GM21447 (cell line): ENCODE results near the gene PTCH1.

ENCODE experiments used
- ATAC-seq: cut with Tn5 transposase; IDR thresholded peaks from one replicate; pipeline ENCODE4 v1.9.1; 2021; ENCODE audit not compliant: unreplicated experiment

The PTCH1 gene

DNA sequence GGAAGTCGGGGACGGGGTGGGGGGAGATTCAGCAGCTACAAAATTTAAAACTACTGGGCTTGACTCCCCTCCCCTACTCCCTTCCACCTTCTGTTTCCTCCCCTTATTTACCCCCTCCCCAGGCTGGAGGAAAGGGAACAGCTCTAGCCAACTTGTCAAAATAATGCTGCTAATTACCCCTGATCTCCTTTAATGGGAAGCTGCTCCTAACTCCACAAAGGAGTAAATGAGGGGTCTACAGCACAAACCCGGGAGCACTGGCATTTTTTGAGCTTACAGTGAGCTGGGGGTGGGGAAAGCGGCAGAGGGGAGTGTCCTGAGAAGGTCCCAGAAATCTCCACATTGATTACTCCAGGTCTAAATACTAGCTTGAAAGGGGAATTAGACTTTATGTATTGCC lies 3.1 kb downstream of the PTCH1 start:
- no peak for ATAC-seq

DNA sequence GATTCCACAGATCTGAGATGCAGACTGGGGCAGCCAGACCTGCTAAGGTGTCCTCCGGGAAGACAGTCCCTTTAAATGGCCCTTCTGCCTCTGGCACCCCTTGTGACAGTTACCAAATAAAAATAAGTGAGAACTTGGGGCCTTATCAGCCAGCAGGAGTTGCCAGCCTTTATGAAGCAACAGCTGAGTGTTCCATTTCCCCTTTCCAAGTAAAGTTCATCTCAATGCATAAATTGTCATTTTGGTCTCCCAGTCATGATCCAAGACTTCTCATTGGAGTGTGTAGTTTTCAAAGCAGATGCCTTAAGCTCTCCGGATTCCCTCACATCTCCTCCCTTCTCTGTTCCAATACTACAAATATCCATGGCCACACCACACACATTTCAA lies 4.1 kb downstream of the PTCH1 start:
- ATAC-seq: no peak

DNA sequence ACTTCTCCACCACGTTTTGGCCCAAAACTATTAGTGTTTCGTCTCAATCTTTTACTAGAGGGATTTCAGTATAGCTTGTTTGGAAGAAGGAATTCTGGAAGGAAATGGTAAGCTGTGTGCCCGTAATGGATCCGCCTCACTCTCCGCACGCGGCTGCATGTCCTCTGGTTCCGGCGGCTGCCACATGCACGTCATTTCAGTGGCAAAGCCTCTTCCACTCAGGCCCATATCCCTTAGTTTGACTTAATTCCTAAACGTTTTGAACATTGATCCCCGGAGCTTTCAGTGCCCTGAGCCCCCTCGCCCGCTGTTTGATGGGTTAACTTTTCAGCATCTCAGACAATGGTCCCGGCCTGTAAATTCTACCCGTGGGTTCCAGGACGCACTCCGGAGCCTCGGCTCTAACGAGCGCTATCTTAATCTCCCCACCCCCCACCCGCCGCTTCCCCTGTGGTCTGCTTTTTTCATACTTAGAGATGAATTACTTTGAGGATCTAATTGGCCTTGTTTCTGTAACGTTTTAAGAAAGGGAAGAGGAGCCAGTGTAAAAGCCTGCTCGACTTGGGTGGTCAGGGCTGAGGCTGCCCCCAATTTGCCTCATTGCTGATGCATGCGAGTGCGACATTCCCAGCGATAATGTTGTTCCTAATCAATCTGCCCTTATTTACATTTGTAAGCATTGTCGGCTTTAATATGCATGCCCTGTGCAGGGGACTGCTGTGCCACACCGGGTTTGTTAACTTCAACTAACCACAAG lies 4.6 kb downstream of the PTCH1 start:
- ATAC-seq: no peak

DNA sequence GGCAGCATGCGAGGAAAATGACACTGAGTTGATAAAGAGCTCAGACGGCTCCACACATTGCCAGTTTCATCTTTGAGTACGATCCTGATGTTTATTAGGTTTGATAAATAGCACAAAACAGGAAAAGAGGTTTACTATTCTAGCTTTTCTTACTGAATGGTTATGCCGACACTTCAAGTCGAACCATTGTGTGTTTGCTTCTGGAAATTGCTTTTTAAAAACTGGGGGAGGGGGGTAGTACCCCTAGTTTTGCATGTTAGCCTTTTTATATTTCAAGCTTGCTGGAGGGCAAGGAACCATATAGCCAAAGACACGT lies 5.2 kb downstream of the PTCH1 start:
- no peak for ATAC-seq

DNA sequence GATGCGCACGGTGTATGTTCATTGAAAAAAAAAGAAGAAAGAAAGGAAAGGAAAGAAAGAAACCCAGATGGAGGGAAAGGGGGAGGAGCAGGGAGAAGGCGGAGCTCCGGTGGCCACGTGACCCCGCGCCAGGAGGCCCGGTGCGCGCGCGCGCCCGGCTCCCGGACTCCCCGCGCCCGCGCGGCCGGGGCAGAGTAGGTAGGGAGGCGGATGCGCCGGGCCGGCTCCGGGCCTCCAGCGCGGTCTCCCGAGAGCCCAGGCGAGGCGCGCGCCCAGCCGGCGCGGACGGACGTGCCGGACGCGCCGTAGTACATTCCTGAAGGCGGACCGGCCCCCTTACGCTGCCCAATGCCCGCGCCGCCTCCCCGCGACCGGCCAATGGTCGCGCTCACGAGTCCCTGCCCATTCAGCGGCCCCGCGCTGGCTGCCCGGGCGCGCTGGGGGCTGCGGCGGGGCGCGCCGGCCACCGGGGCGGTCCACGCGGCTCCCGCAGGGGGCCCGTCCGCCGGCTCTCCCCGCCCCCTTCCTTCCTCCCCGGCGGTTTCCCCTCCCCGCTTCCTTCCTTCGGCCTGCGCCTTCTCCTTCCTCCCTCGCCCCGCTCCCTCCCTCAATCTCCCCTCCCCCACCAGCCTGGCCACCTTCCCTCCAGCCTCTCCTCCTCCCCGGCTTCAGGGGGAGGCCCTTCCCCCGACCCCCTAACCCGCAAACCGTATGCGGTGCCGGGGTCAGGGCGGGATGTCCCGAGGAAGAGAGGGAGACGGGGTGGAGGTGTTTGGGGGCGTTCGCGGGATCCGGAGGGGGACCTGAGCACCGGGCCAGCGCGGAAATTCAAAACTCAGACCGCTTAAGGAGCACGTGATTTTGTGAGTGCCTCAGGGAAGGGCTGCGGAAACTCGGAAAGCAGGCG lies 5.8 kb downstream of the PTCH1 start:
- ATAC-seq: peak; percentile 36

DNA sequence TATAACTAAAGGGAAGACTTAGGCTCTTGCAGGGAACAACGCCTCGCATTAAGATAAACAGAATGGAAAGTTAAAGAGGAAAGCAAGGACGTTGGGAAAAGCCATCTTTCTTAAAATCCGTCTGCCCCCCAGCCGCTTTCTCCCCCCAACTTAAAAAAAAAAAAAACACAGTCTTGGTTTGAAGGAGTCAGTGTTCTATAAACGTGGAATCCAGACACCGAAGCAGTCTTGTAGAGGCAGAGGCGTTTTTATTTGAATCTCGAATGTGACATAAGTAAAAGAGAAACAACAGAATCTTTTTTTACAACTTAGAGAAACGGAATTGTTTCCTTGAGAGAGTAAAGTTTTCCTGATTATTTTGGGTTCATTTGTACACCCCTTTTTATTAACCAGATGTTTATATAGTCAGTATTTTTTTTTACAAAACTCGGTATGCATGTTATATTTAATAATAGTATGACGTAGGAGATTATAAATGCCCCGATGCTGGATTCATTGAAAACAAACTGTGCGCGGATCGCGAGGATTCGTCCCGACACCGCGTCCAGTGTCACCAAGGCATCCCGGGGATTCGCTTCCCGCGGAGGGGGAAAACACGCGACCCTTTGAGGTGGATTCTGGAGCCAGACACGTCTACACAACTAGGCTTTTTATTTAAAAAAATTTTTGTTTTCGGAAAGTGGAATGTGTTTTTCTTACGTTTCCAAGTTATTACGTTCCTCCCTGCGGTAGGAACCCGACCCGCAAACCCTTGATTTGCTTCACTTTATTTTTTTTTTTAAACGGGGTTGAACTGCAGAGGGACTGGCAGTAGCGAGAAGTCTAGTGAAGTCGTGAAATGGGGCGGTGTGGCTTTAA lies 6.7 kb downstream of the PTCH1 start:
- ATAC-seq: no peak

DNA sequence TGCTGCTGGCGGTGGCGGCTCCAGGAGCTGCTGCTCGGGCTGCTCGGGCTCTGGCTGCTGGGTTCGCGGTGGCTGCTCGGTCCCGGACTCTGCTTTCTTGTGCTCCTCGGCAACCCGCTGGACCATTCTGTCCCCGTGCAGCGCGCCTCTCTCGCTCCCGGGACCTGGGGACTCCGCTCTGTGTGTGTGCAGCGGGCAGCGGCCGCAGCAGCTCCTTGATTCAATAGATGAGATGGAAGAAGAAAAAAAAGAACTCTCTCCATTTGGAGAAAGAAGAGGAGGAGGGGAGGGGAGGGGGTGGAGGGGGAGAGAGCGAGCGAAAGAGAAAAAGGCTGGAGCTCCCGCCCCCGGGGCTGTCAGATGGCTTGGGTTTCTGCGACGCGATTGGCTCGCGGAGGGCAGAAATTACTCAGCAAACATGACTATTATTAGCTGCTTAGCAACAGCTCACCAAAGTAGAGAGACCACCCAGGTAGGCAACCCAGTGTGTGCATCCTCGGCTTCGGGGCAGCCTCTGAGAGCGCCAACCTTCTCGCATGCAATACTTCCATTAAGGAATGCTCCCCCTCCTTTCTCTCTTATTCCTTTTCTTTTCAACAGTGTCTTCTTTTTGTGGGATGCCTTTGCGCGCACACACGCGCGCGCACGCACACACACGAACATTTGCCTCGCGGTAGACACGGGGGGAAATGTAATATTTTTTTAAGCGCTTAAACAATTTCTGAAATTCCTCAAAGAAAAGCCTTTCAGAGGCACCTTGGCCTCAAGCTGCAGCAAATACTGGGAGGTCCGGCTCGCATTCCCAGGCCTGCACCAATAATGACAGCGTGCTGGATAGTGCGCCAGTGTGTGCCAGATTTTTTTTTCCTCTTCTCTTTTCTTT lies 7.6 kb downstream of the PTCH1 start:
- ATAC-seq: peak; percentile 38

DNA sequence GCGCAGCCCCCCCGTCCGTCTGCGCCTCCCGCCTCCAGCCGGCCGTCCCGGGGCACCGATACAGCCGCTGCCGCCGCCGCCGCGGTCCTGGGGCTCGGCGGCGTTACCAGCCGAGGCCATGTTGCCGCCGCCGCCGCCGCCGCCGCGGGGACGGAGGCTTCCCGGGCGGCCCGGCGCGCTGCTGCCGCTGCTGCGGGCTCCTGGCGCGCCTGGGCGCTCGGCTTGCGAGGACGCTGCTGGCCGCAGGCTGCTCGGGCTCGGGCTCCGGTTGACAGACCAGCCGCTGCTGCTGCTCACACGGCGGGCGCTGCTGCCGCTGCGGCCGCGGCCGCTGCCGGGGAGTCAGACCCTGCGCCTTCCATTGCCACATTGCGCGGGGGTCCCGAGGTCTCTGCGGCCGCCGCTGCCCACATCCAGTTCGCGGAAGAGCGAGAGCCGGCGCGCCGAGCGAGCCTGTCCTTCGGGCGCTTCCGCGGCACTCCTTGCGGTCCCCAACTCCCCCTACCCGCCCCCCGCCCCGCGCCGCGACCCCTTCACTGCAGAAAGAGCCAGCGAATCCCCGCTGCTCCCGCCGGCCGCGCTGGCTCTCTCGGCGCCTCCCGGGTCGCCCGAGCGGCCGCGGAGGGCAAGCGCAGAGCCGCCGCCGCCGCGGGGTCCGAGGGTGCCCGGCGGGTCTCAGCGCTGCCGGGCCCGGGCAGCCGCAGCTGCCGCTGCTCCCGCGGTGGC lies 8.4 kb downstream of the PTCH1 start:
- no peak for ATAC-seq

DNA sequence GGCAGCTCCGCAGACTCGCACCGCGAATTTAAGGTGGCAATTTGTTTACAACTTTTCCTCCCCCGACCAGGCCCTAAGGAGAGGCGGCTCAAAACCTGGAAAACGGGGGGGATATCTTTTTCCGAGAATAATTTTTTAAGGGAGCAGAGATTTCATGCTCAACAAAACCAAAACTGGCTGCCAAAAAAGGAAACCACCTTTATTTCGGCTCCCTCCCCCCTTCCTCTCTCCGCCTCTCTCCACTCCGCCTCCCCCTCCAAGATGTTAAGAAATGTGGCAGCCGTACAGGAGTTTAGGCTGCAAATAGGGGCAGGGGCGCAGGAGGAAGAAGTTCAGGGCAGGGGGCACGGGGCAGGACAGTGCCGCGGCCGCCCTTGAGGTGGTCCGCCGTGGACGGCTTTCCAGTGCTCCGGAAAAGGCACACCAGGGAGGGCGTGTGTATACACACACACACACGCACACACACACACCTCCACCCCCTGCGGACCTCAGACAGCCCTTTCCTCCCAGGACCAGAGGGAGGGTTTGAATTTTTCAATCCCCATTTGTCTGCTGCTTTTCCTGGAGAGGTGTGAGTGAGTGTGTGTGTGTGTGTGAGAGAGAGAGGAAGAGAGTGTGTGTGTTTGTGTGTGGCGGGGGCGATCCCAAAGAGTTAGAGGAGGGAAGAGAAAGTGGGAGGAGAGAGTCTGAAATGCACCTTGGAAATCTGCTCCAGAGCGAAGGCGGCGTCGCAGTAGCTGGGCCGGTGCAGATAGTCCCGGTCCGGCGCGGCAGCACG lies 9.1 kb downstream of the PTCH1 start:
- no peak for ATAC-seq

DNA sequence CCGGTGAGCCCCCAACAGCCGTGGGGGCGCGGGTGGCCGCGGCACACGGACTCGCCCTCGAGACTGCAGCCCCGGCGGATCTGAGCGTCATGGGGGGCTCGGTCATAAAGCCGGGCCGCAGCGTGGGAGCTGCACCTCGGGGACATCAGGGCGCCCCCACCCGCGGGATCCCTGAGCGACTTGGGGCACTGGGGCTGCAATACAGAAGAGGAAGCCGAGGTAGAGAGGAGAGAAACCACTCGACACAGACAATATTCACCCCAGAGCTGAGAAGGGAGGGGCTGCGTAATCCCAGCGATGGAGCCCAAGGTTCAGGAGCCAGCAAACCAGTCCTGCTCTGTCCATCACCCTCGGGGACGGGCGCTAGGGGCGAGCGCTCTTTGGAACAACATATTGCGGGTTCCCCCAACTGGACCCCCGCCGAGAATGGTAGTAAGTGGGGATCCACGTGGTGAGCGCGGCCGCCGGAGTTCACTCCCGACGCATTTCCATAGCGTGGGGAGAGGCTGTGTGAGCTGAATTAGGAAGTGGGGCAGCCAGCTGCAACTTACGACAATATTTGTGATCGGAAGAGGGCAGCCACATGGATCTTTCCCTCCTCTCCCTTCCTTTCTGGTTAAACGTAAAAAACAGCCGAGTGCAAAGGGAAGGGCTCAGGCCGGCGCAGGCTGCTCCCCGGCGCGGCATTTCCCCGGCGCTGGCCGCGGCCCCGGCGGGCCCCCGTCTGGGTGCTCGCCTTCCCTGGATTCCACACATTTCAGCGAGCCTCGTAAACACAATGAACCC lies 9.9 kb downstream of the PTCH1 start:
- peak; percentile 2 for ATAC-seq

DNA sequence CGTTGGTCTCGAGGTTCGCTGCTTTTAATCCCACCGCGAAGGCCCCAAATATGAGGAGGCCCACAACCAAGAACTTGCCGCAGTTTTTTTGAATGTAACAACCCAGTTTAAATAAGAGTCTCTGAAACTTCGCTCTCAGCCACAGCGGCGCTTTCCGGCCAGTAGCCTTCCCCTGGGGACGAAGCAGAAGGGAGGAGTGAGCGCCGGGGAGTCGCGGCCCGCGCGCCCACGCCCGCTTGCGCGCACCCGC lies 10.4 kb downstream of the PTCH1 start:
- ATAC-seq: peak; percentile 15

DNA sequence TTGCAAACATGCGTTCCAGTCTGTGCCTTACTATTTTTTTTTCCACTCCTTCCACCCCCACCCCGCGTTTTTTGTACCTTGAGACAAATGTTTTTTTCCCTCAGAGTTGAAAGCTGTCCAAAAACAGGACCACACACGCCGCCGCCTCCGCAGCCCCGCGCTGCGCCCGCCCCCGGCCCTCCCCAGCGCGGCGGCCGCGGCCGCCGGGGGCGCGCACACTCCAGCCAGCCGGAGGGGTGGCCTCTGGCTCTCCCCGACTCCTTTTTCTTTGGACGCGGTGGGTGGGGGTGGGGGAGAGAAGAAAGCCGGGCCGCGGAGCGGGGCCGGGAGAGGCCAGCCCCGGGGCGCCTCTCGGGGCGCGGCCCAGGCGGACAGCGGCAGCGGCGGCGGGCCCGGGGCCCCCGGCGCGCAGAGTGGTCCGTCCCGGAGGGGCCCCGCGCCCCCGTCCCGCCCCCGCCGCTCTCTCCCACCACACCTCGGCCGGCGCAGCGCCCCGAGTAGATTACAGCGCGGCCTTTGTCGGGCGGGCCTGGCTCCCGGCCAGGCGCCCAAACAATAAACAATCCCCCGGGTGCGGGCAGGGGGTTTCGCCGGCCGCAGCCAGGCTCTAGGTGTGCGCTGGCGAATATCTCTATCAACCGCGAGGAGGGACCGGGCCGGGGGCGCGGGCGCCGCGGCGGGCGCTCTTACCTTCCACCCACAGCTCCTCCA lies 10.9 kb downstream of the PTCH1 start:
- peak; percentile 18 for ATAC-seq

DNA sequence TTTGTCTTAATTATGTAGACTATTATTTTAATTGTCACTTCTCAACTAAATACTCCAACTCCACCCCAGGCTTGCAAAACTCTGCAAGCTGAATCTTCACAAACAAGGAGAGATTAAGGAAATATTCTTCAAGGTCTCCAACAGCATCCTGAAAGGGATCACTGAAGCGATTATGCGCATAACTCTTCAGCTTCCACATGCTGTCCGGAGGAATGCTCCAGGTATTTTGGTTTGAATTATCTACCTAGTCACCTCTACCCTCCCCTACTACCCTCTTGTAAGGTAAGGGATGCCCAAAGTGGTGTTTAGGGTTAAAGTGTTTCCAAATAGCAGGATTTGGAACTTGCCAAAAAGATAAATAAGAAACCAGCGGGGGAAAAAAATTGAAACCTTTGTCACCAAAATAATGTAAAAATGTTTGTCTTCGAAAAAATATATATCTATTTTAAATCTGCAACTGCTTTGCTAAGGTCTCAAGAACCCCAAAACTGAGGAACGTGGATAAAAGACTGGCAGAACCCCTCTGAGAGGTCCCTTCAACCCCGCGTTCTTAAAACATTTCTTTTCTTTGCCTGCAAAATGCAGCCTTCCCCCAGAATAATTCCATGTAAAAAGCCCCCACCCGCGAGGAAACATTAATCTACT lies 11.6 kb downstream of the PTCH1 start:
- no peak for ATAC-seq

DNA sequence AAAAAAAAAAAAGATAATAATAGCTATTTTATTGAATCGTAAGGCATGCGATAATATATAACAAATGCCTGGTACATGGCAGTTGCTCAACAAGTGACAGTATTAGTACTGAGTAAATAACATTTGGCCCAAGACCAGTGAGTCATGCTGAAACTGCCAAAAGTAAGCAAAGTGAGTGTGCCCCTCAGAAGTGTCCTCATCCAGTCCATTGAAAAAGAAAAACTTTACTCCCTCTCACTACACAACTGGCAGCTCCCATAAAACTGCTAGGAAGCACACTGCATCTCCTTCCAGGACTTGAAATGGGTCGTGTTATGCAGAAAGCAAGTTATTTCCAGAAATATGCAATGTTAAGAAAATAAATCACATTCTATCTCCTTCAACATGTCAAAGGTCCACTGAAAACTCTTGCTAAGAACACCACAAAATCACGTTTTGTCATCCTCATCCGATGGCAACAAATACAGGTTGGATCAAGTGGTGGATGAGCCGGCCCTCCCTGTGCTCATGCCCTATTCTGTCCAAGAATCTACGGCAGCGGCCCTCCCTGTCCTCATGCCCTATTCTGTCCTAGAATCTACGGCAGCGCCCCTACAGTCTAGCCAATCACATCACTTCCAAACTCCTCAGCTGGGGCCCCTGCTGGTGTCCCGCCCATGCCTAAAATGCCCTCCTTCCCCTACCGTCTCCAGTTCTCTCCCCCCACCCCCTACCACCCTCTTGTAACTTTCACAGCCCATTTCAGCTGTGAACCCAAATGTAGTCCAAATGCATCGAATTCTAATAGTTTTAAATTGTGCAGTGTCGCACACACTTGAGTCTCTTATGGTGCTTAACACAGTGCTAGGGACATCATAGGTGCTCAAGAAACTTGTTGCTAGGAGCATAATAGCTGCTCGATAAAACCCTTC lies 12.5 kb downstream of the PTCH1 start:
- ATAC-seq: no peak

DNA sequence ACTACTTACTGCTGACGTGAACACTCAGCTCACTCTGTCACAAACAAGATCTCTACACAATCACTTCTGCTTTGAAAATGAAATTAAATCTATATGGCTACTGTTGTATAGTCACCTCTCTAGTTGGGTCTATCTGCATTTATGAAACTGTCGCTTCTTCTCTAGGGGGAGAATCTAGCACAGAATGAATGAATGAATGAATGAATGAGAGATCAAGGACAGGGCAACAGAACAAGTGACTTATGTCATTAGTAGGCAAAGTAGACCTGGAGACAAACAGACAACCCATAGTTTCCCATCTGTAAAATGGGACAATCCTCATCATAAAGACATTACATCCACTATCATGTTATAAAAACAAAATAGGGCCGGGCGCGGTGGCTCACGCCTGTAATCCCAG lies 13.4 kb downstream of the PTCH1 start:
- no peak for ATAC-seq

DNA sequence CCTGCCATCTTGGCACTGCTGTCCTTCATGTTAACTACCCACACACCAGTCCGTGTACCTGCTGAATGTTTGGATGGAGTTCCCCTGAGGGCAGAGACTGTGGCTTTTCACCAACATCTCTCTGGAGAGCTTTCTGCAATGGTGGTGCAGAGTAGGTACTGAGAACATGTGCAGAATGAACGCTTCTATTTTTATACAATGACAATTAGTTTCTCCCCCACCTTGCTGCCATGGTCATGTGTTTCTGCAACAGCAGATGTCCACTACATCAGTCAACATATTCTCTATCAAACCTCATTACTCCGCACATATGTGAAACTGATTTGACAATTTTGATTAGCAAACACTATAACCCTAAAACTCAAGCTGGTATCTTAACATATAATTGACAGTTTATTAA lies 14.5 kb downstream of the PTCH1 start:
- ATAC-seq: no peak

DNA sequence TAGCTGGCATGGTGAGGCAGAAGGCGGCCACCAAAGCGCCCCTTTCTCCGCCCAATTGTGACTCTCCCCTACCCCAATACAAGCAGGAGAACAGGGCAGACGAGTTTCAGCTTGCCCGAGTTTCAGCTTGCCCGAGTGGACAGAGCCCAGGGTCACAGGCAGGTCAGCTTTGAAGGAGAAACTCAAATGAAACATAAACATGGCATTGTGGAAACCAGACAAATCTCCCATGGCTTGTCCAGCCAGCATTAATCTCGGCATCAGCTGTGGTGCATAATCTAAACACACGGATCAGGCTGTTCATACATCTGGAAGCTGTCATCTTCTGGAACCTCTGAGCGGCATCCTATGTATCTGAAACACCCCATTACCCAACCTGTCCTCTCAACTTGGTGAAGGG lies 16.9 kb downstream of the PTCH1 start:
- no peak for ATAC-seq
